Midbrain (tissue), 1 donor: ENCODE data around the gene FBXL22.

ENCODE experiments used
- DNase-seq: peaks from one replicate; lab custom pipeline; 2025; lab: John Stamatoyannopoulos, UW

Gene FBXL22, protein sequence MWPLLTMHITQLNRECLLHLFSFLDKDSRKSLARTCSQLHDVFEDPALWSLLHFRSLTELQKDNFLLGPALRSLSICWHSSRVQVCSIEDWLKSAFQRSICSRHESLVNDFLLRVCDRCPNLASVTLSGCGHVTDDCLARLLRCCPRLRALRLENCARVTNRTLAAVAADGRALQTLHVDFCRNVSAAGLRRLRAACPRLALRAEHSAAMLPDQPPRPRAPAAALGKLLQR

DNA sequence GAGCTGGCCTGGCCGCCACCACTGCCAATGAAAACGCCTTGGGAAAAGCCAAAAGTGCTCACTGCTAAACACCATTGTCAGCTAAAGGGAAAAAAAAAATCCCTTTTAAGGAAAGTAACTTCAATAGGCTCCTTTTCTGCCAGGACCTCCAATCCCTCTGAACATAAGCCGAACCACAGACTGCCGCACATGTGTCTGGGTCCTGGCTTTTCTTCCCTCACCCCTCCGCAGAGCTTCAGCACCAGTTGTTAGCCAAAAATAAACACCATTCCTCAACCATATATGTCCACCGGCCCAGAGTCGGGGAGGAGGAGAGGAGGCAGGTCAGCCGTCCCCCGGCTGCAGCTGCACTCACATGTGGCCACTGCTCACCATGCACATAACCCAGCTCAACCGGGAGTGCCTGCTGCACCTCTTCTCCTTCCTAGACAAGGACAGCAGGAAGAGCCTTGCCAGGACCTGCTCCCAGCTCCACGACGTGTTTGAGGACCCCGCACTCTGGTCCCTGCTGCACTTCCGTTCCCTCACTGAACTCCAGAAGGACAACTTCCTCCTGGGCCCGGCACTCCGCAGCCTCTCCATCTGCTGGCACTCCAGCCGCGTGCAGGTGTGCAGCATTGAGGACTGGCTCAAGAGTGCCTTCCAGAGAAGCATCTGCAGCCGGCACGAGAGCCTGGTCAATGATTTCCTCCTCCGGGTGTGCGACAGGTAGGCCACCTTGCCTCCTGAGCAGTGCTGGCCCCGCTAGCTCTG lies at the start of gene FBXL22:
FBXL22 (plus strand) TSS at position 350 of the 753 bp plus-strand sequence; CDS start at position 356, 6 bp downstream.
- peak; percentile 35 for DNase-seq

DNA sequence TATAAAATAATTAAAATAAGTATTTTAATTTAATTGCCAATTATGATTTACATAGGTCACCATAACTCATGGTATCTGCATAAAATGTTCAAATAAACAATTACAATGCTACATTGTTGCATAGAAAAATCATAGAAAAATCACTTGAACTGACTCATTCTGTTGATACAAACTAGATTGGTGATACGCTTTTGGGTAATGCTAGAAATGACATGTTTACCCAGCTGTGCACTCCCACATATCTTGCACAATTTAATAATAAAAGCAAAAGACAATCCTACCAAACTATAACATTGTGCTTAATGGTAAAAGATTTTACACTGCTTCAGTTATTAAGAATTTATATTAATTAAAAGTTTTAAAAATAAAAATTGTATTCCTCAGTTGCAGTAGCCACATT lies 45.8 kb upstream of the FBXL22 start:
- no peak for DNase-seq

DNA sequence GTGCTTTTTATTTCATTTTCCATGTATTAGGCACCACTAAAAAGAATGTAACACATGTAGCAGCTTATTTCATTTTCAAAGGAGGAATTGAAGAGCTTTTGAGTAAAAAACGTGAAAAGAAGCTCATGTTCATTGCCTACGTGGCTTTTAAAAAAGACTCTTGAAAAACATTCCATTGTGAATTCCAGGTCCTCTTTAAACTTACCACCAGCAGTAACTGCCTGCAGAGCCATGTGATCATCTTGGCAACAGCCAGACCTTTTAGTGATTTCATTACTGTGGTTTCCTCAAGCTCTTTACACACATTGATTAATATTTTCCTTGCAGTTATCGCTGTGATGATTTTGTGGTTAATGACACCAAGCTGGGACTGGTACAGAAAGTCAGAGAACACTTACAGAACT lies 43.8 kb upstream of the FBXL22 start:
- peak; percentile 8 for DNase-seq

DNA sequence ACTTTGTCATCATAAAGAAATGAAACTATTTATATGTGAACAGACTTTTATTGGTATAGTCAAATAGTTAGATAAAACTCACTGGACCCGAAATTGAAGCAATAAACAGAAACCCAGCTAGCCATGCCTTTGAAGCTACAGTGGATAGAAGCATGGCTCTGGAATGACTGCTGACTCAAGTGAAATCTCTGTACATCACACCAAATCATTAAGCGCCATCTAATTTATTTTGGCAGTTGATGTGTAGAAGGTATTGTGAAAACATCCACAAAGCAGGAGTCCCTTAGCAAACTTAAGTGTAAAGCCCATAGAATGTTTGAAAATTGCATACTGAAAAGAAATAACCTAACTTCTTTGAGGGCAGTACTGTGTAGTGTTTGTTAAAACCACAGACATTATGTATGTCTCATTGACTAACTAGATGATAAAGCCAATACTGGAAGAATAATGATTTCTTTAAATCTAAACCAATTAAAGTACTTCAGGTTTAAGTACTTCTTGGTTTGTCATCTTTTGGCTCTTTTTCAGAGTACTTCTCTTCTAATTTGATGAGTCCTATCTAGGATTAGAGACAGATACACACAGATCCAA lies 42.8 kb upstream of the FBXL22 start:
- DNase-seq: no peak

DNA sequence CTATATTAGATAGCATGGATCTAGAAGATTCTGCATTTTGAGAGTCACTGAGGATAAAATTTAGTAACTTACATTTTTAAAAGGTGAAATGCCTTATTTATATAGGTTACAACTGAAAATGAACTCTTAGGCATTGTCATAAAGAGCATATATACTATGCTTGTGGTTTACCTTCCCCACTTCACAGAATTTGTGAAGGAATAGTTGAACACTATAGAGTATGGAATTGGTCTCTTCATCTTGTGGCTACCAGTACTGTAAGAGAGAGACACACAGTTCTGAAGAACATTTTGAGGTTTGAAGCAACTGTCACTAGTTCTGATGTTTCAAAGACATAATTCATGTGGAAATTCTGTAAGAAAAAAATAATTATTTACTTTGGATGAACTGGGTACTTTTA lies 41.7 kb upstream of the FBXL22 start:
- no peak for DNase-seq

DNA sequence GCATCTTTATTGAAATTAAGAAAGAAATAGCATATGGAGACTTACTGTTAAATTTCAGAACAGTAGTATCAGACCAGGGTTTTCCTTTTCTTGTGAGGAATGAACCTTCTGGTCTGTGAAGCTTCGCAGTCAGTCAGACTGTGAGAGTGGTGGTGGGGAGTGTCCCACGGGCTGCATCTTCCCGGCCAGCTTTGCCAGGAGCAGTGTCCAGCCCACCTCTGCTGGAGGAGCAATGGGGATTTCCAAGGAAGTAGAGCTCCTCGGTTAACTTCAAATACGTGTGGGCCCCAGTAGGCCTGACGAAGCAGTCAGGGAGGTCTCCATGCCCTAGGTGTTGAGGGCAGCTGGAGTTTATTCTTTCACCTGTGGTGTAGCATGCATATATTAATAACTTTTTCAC lies 40.9 kb upstream of the FBXL22 start:
- DNase-seq: no peak

DNA sequence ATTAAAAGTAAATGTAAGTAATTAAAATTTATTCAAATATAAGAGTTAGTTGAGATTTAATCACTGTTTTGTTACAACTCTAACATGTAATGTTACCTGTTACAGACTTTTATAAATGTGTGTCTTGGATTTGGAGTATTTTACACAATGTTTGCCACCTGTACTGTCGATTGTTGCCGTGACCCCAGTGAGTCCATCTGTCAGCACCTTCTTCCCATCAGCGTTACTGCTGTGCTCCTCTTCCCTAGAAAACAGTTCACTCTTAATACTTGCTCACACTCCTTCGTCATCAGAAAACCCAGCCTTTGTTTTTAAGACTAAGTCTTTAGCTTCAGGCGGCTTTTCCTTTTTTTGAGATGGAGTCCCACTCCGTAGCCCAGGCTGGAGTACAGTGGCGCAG lies 40.5 kb upstream of the FBXL22 start:
- no peak for DNase-seq

DNA sequence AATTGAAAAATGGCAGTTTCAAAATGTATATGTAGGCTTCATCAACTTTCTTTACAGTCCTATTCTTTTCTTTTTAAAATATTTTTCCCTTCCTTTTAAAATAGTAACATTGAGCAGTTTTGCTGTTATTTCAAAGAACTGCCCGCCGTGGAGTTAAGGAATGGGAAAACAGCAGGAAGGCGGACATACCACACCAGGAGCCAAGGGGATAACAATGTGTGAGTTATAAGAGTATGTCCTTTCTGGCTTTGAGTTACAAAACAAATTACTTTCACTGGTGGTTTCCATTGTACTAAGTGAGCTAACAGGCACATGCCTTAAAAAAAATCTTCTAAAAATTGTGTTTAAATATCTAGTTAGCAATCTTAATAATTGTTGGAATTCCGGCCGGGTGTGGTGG lies 37.4 kb upstream of the FBXL22 start:
- no peak for DNase-seq

DNA sequence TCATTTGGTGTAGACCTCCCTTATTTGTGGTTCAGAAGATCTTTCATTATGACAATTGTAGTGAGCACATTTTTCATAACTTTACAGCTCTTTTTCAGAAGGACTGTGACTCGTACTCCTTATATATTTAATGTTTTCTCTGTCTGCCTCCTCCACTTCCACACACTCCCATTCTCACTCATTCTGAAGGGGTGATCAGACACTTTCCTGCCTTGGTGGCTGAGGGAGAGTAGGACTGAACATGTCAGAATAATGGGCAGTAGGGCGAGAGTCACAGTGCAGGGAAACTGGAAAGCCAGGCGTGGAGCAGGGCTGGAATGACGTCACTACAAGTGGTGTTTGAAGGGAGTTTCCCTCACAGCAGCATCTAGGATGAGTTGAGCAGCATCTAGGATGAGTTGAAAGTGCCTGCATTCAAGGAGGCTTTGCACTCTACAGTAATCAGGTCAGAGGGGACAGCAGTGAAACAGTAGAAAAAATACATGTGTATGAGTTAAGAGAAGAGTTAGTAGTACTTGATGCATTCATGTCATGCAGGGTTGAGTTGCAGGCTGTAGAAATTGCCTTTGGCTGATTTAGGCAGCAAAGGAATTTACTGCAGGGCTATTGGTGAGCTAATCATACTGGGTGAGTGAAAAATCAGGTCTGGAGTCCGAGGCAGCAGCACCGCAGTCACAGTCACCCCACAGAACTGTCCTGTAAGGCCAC lies 36.3 kb upstream of the FBXL22 start:
- DNase-seq: no peak

DNA sequence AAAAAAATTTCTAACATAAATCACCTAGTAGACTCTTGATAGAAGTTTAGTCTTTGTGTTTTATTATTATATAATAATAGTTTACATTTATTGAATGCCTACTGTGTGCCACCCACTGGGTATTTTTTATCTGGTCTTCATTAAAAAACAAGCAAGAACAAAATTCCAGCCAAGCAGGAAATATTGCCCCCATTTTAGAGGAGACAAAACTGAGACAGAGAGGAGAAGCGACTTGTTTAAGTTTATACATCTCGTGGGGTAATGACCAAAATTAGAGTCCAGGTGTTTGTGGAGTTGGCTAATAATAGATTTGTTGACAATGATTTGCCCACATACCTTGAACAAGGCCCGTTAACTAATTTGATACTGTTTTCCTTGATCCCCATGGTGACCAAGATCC lies 33.1 kb upstream of the FBXL22 start:
- no peak for DNase-seq

DNA sequence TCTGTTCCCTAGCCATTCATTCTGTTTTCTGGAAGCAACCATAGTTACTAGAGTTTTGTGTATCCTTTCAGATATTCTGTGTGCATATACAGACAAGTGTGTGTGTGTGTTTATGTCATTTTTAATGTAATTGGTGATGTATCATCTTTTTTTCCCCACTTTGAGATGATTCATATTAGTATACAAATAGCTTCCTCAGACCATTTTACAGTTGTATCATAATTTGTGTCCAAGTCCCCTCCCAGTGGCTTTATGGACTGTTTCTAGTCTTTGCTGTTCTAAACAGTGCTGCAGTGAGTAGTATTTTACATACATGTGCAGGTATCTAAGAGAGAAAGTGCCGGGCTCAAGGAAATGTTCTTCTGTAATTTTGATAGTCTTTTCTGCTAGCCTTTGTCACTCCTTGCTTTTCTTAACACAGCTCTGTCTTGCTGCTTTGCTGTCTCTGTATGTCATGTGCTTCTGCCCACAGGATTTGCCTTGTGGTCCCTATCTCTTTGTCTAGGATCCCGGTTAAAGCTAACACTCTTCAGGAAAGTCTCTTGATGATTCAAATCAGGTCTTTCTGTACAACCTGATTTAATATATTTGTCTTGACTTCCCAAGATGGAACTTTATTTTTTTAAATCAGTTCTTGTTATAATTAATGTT lies 31.5 kb upstream of the FBXL22 start:
- DNase-seq: no peak

DNA sequence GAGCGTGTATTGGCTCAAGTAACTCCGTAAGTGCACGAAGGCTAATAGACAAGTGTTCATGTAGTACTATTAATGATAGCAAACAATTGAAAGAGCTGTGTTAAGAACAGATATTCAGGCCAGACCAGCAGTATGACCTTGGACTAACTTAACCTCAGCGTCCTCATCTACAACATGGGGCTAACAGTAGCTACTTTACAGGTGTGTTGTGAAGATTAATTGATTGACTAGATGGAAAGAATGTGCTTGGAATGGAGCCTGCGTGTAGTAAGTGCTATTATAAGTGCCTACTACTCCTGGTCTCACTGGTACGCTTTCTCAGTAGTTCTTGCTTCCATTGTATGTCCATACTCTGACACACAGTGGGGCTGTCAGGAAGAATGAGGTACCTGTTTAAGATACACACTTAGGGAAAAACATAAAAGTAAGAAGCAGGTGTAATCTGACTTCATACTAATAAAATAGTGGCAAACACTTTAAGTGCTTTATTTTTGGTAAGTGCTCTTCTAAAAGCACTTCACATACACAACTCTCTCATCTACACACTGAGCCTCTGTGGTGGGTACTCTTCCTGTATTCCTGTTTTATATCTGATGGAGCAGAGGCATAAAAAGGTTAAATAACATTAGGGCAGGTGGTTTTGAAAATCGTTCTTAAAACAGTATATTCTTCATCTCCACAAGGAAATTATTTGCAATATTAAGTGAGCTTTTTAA lies 24.3 kb upstream of the FBXL22 start:
- no peak for DNase-seq

DNA sequence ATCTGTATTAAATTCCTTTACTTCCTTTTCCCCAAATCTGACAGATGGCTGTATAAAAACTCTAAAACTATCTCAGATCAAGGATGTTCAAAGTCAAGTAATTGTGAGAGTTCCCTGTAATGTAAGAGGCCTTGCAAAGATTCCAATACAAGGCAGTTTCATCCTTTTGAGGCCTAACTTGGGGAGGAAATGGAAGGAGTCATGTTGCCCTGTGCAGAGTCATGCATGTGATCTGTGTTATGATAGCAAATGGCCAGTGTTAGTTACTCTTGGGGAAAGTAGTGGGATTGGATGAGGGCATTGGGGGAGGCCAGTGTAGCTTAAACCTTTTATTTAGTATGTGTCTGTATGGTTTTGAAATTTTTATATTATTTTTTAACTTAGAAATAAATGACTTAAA lies 23.7 kb upstream of the FBXL22 start:
- DNase-seq: no peak

DNA sequence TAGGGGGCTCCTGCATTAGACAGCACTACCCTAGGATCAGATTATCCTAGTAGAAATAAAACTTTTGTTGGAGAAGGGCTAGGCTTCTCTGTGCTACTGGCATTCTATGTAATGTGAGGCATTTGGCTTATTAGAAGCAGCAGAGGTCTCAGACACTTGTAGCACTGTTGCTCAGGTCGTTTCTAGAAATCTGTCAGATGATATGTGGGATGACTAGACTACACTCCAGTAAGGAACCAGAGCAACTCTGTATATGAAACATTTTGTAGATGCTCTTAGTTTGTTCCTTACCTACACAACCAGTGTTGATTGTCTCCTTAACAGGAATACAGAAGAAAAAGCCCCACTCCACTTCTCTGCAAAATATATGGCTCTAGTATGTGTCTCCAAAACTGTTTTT lies 21.9 kb upstream of the FBXL22 start:
- no peak for DNase-seq

DNA sequence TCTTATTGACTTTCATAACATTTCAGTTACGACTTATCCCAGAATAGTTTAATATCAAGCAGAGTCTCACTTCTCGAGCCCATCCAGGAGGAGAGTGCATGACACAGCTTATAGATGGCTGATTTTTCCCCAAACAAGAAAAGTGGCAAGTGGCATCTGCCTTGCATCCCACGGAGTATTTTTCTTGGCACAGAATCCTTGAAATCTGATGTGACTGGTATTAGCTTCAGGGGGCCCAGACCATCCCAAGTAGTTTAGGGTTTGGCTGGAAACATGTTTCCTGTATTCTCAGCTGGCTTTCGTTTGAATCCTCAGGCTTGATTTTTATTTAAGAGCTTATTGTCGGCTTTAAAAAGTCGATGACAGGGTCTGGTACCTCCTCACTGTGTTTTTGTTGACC lies 20.7 kb upstream of the FBXL22 start:
- DNase-seq: no peak

DNA sequence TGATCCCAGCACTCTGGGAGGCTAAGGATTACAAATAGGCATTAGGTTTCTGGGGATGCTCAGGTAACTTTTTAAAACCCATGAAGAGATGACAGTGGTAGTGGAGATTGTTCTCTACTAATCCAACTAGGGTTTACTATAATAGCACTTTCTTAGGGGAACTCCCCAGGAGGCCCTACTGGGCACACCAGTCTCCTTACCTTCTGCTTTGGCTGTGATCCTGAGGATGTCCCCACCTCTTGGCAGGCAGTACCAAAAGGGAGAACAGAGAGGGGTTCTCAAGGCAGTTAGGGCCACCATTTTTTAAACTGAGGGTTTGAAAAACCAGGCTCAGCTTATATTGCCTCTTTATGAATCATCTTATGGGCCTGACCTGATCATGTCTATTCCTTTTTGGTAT lies 15.0 kb upstream of the FBXL22 start:
- DNase-seq: no peak

DNA sequence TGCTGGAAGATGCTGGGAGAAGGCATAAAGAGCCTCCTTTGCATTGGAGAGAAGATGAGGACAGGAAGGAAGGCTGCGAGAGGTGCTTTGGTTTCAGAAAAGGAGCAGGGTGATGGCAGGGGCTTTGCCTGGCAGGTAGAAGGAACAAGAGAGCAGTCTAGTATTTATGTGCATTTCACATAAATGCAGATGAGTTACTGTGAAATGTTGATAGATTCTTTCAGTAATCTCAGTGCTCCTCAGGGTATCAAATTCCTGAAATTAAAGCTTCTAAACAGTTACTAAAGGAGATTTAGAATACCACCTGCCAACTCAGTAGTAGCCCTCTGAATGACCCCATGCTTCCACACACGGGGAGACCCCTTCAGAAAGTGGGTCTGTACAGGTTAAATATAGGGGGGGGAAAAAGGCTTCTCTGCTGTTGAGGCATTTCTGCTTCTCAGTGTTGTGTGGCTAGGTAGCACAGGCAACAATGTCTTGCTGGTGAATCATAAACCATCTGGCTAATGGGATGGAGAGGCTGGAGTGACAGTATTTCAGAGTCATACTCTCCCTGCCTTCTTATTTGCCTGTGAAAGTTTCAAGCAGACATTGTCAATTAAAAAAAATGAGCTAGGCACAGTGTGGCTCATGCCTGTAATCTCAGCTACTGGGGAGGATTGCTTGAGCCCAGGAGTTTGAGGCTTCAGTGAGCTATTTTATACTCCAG lies 14.3 kb upstream of the FBXL22 start:
- DNase-seq: no peak

DNA sequence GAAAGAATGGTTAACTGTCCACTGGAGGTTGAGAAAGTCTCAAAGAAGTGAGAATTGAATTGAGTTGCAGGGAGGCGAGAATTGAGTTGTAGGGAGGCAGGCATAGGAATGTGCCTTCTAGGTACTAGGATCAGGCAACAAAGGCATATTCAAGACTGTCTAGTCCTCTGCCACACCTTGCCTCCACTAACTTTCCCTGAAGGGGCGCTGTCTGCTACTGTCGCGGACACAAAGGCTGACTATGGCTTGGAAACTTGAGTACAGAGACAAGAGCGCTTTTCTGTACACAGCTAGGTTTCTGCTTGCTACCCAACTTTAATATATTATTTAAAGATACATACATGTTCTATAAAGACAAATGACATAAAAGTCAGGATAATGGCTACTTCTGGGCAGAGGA lies 10.4 kb upstream of the FBXL22 start:
- DNase-seq: no peak

DNA sequence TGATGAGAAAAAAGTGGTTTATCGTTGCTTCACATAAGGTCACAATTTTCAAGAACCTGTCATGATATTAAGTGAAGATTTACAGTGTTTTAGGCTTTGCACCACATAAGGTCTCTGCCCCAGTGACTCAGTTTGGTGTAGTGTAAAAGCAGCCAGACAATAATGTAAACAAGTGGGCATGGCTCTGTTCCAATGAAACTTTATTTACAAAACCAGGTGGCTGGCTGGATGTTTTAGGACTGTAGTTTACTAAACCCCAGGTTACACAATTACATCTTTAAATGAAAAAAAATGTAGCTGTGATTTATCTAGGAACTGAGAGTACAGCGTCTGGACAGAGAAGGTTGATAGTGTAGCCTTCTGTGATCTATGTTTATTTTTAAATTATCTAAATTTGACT lies 9.7 kb upstream of the FBXL22 start:
- DNase-seq: no peak

DNA sequence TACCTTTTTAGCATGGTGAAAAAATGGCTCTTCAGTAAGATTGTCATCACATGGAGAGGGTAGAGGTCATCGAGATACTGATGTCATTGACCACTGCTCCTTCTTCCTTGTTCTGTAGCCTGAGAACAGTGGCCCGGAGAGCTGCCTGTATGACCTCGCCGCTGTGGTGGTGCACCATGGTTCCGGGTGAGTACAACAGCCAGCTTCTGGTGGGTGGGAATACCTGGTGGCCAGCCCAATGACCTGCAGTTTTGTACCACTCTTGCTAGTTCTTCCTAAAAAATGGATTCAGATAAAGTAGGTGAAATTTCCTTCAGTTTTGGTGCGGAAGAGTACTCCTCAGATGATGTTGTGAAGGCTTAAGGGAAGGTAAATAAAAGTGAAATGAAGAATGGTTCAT lies 8.4 kb upstream of the FBXL22 start:
- no peak for DNase-seq
